H1 (cell line): ENCODE data around the gene COL16A1. TPM values are rescaled to one million over a fixed set of nuclear protein-coding genes. Genes with fewer than 3 reads are reported as not detected.

Experiments
- CTCF ChIA-PET: fragments of 300-600 bp; sonication (Branson Sonifier 250); formaldehyde crosslinking; loops from one replicate; lab custom pipeline; 2021; ENCODE audit not compliant: partially characterized antibody; lab: Charles Lee
- POLR2A ChIA-PET: fragments of 300-600 bp; sonication (Branson Sonifier 250); formaldehyde crosslinking; loops from one replicate; lab custom pipeline; 2021; ENCODE audit warnings: inconsistent platforms; ENCODE audit not compliant: partially characterized antibody; lab: Charles Lee
- DNase-seq, 2 experiments: peaks; one replicate each; pipeline versions ENCODE4 v3.0.0 to v3.0.0-alpha.2; 2010 to 2022; ENCODE audit warnings: low spot score in 2 of 2, low read depth in 1 of 2, mixed read lengths in 1 of 2
- FAIRE-seq: peaks from 2 replicates; lab custom pipeline; 2011; peaks lifted over from hg19 to GRCh38; lab: Jason Lieb, UNC
- H2AFZ ChIP-seq: 2 replicates; pipeline ENCODE4 v1.8.1; 2012; ENCODE audit warnings: low read length, inconsistent platforms
- H2AK5ac ChIP-seq: 2 replicates; pipeline ENCODE4 v1.6.1; 2013; ENCODE audit warnings: low read depth, low read length
- H2BK120ac ChIP-seq: replicated peaks from 2 replicates; pipeline ENCODE3; 2013; ENCODE audit warnings: low read depth, low read length, inconsistent platforms
- H2BK12ac ChIP-seq: 2 replicates; pipeline ENCODE4 v1.6.1; 2013; ENCODE audit warnings: low read depth, low read length
- H2BK15ac ChIP-seq: 2 replicates; pipeline ENCODE4 v1.6.1; 2013; ENCODE audit warnings: low read length
- H2BK20ac ChIP-seq: 2 replicates; pipeline ENCODE4 v1.6.1; 2013; ENCODE audit warnings: low read length
- H2BK5ac ChIP-seq: 2 replicates; pipeline ENCODE4 v1.6.1; 2013; ENCODE audit warnings: low read depth, low read length
- H3K14ac ChIP-seq: 2 replicates; pipeline ENCODE4 v1.6.1; 2013; ENCODE audit warnings: inconsistent platforms; ENCODE audit not compliant: insufficient read length
- H3K18ac ChIP-seq: 2 replicates; pipeline ENCODE4 v1.6.1; 2013; ENCODE audit warnings: low read length; ENCODE audit errors: extremely low read depth
- H3K23ac ChIP-seq: 2 replicates; pipeline ENCODE4 v1.6.1; 2013; ENCODE audit warnings: inconsistent platforms; ENCODE audit not compliant: insufficient read length
- H3K23me2 ChIP-seq: 2 replicates; pipeline ENCODE4 v1.6.1; 2013; ENCODE audit warnings: low read depth, low read length
- H3K27ac ChIP-seq: 2 replicates; pipeline ENCODE4 v1.6.1; 2011; ENCODE audit warnings: low read depth, low read length, inconsistent platforms
- H3K27me3 ChIP-seq, 4 experiments: replicated peaks in 1 of 4; 1 replicate in 1 of 4; 2 replicates in 3 of 4; pipeline versions ENCODE4 v1.6.1 to v1.8.1; 2011 to 2013; ENCODE audit warnings: low read length in 3 of 4, mild to moderate bottlenecking in 3 of 4, inconsistent platforms in 2 of 4, mixed read lengths in 2 of 4, moderate library complexity in 1 of 4; ENCODE audit not compliant: control insufficient read depth in 3 of 4, insufficient read depth in 3 of 4; ENCODE audit errors: extremely low read depth in 1 of 4
- H3K36me3 ChIP-seq, 4 experiments: 2 replicates each; pipeline versions ENCODE4 v1.6.1 to v1.8.1; 2011 to 2013; ENCODE audit warnings: mild to moderate bottlenecking in 4 of 4, low read length in 3 of 4, moderate library complexity in 2 of 4, control low read depth in 1 of 4, inconsistent platforms in 1 of 4; ENCODE audit not compliant: insufficient read depth in 4 of 4, control insufficient read depth in 2 of 4
- H3K4ac ChIP-seq: replicated peaks from 2 replicates; pipeline ENCODE3; 2013; ENCODE audit warnings: low read length, low read depth, mixed read lengths, inconsistent platforms; ENCODE audit not compliant: insufficient read length
- H3K4me1 ChIP-seq, 4 experiments: replicated peaks in 1 of 4; 1 replicate in 1 of 4; 2 replicates in 3 of 4; pipeline versions ENCODE4 v1.6.1 to v1.8.1; 2011 to 2013; ENCODE audit warnings: low read length in 3 of 4, inconsistent platforms in 2 of 4, mixed read lengths in 1 of 4; ENCODE audit not compliant: insufficient read depth in 4 of 4, control insufficient read depth in 3 of 4
- H3K4me2 ChIP-seq, 2 experiments: 2 replicates each; pipeline versions ENCODE4 v1.6.1 to v1.8.1; 2011 to 2013; ENCODE audit warnings: low read depth in 2 of 2, low read length in 2 of 2, control low read depth in 1 of 2, inconsistent platforms in 1 of 2, mild to moderate bottlenecking in 1 of 2; ENCODE audit not compliant: insufficient read depth in 1 of 2
- H3K4me3 ChIP-seq, 4 experiments: fragments of 200-600, 300-600 bp in 1 of 4; sonication (generic), shearing (Covaris generic), sonication (Bioruptor Twin) in 1 of 4; 2 replicates each; pipeline versions ENCODE4 v1.5.1 to v1.8.1; 2011 to 2016; ENCODE audit warnings: low read length in 4 of 4, low read depth in 3 of 4, control low read depth in 2 of 4, inconsistent platforms in 2 of 4, mild to moderate bottlenecking in 2 of 4, mixed read lengths in 1 of 4, moderate library complexity in 1 of 4; ENCODE audit not compliant: insufficient read depth in 2 of 4; ENCODE audit errors: extremely low read depth in 1 of 4
- H3K56ac ChIP-seq: replicated peaks from 2 replicates; pipeline ENCODE3; 2013; ENCODE audit warnings: low read depth, mild to moderate bottlenecking, mixed read lengths, low read length, inconsistent platforms; ENCODE audit not compliant: insufficient read length
- H3K79me1 ChIP-seq: 2 replicates; pipeline ENCODE4 v1.6.1; 2013; ENCODE audit warnings: low read depth, low read length, control low read depth
- H3K79me2 ChIP-seq, 2 experiments: 2 replicates each; pipeline versions ENCODE4 v1.6.1 to v1.8.1; 2012 to 2013; ENCODE audit warnings: low read length in 2 of 2, mild to moderate bottlenecking in 2 of 2, inconsistent platforms in 1 of 2; ENCODE audit not compliant: insufficient read depth in 2 of 2, control insufficient read depth in 1 of 2
- H3K9ac ChIP-seq, 4 experiments: replicated peaks in 1 of 4; 1 replicate in 1 of 4; 2 replicates in 3 of 4; pipeline versions ENCODE4 v1.6.1 to v1.8.1; 2011 to 2013; ENCODE audit warnings: low read depth in 3 of 4, low read length in 3 of 4, control low read depth in 2 of 4, mild to moderate bottlenecking in 2 of 4, moderate library complexity in 2 of 4, inconsistent platforms in 1 of 4; ENCODE audit errors: extremely low read depth in 1 of 4
- H3K9me3 ChIP-seq, 2 experiments: 2 replicates each; pipeline versions ENCODE4 v1.6.1 to v1.8.1; 2012 to 2013; ENCODE audit warnings: mild to moderate bottlenecking in 2 of 2, moderate library complexity in 2 of 2, control low read depth in 1 of 2, inconsistent platforms in 1 of 2, low read depth in 1 of 2, low read length in 1 of 2, mixed read lengths in 1 of 2; ENCODE audit not compliant: insufficient read depth in 2 of 2
- H4K20me1 ChIP-seq, 2 experiments: replicated peaks in 1 of 2; 2 replicates each; pipeline versions ENCODE3 to v1.8.1; 2011 to 2013; ENCODE audit warnings: inconsistent platforms in 2 of 2, low read length in 2 of 2, mild to moderate bottlenecking in 1 of 2; ENCODE audit not compliant: insufficient read depth in 2 of 2, control insufficient read depth in 1 of 2
- H4K5ac ChIP-seq: 2 replicates; pipeline ENCODE4 v1.6.1; 2013; ENCODE audit warnings: low read length, low read depth, mixed read lengths, inconsistent platforms; ENCODE audit not compliant: insufficient read length
- H4K8ac ChIP-seq: 2 replicates; pipeline ENCODE4 v1.8.0; 2013; ENCODE audit warnings: mild to moderate bottlenecking, moderate library complexity, low read length, inconsistent platforms; ENCODE audit not compliant: insufficient read depth; ENCODE audit errors: extremely low read depth
- H4K91ac ChIP-seq: replicated peaks from 2 replicates; pipeline ENCODE3; 2013; ENCODE audit warnings: low read length, mixed read lengths, inconsistent platforms; ENCODE audit not compliant: insufficient read length
- ATF2 ChIP-seq: IDR thresholded peaks from 2 replicates; pipeline ENCODE4 v1.6.1; 2012; ENCODE audit warnings: low read length, inconsistent platforms
- EGR1 ChIP-seq: IDR thresholded peaks from 2 replicates; pipeline ENCODE4 v1.6.1; 2011; ENCODE audit warnings: low read depth, low read length, borderline replicate concordance
- WGBS, 2 experiments: shearing (Covaris generic) in 1 of 2; methylation state at CpG; one replicate each; pipeline versions ENCODE4 v1.1.6 to v1.1.7; 2013 to 2015; ENCODE audit warnings: low lambda C conversion rate in 2 of 2, mixed read lengths in 2 of 2, inconsistent platforms in 1 of 2, low coverage in 1 of 2, missing lambda C conversion rate in 1 of 2; ENCODE audit not compliant: insufficient replicate concordance in 2 of 2, insufficient coverage in 1 of 2, insufficient read length in 1 of 2; ENCODE audit errors: extremely low coverage in 1 of 2, missing lambda C conversion rate in 1 of 2; 5-methylcytosine and 5-hydroxymethylcytosine counted together
- polyA plus RNA-seq, 7 experiments: library from polyadenylated mRNA; depleted of rRNA in 3 of 7; stranded (reverse) in 5 of 7; unstranded in 2 of 7; fragments of >200 nt in 5 of 7; fragments of 200-250 nt in 2 of 7; gene quantifications; 1 replicate in 5 of 7; 2 replicates in 1 of 7; 4 replicates in 1 of 7; pipeline versions ENCODE4 v1.2.1 to v1.2.3, GENCODE V29; 2011 to 2013; ENCODE audit warnings: missing spikeins in 2 of 7, mixed read lengths in 2 of 7
- total RNA-seq: library from RNA; stranded (reverse); fragmentation: NEBNext Ultra II Directional; extraction: Animal tissue kit (Norgen Biotek cat#: 25700); gene quantifications from 2 replicates; pipeline ENCODE4 v1.2.1, GENCODE V29; 2021

COL16A1 gene
- total and polyA plus RNA-seq, 2 of the 8 experiments (the other 6 are each of a cell fraction or from before 2014, with no cell fraction given) = 2.0 to 10.5 TPM

DNA sequence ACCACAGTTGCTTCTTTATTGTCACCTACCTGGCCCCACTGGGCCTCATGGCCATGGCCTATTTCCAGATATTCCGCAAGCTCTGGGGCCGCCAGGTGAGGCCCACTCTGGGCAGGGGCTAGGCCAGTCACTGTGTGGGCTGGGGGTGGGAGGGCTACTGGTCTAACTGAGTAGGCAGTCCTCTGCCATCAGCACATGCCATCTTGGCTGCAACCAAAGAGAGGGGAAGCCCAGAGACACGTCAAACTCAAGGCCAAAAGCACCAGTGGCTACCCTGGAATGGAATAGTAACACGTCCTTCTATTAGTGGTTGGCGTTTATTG is 82.4 kb downstream of the COL16A1 start:
- Histone ChIP-seq H3K9me3 (no peaks in the 10 kb centered on the region), H4K8ac (no peak overlapping the region; the same call in 1 of the 2 replicates), H3K36me3 (no peaks in the 10 kb centered on the region), H3K56ac (no peak overlapping the region), H4K5ac (no peak overlapping the region), H2BK120ac (no peak overlapping the region), H3K9ac (no peak overlapping the region), H3K18ac (no peak overlapping the region), H2AK5ac (no peak overlapping the region), H3K4ac (no peak overlapping the region), H4K91ac (no peak overlapping the region), H2BK12ac (no peak overlapping the region), H3K4me3 (no peak overlapping the region), H2BK20ac (no peak overlapping the region), H2AFZ (no peak overlapping the region), H3K27ac (no peak overlapping the region), H2BK5ac (no peak overlapping the region), H3K23me2 (peaks cover 7% of the 10 kb centered on the region; the same call in 1 of the 2 replicates), H4K20me1 (no peaks in the 10 kb centered on the region), H3K79me1 (no peaks in the 10 kb centered on the region), H3K79me2 (no peaks in the 10 kb centered on the region), H2BK15ac (no peak overlapping the region), H3K14ac (no peak overlapping the region), H3K27me3 (peaks cover 6 to 13% (median 11%) of the 10 kb centered on the region in 4 experiments), H3K23ac (no peak overlapping the region), H3K4me2 (no peak overlapping the region), H3K4me1 (peaks cover 2 to 3% (median 2%) of the 10 kb centered on the region in 4 experiments; a peak in 4 of 7 replicates)
- no peak for FAIRE-seq
- TF ChIP-seq ATF2 (no peak), EGR1 (no peak)
- WGBS, 2 experiments = 89% methylated on average over 5 of the region's 5 CpGs; no CpG with 5 or more reads in 1 of the 2 experiments
- DNase-seq = no peak
- POLR2A ChIA-PET = no interaction called here
- CTCF ChIA-PET = interaction anchor here (0.6 to 4.7 kb wide), 7 partner anchors 8 to 227 kb away, joined by 3 to 25 read pairs (median 3); no protein-coding TSS in a partner anchor
